ENCODE data around the gene PPP2R5D.
A peak's percentile ranks its signal among the peaks of the same experiment; 100 is the strongest.
"Not testable (repeated sequence)": the region's sequence is repeated elsewhere in the genome, so short reads cannot be mapped to it uniquely, and the experiment has no call there.

The PPP2R5D gene

GRCh38 chr6:43033496-43034189 is 49.3 kb downstream of the PPP2R5D start:
- DNase-seq = no peak

GRCh38 chr6:43034190-43034525 is 49.8 kb downstream of the PPP2R5D start:
- DNase-seq = no peak

- no peak for DNase-seq
Observed at GRCh38 chr6:43035495-43036194, 51.3 kb downstream of the PPP2R5D start.

GRCh38 chr6:43036712-43037111 is 52.3 kb downstream of the PPP2R5D start:
- no peak for DNase-seq

- DNase-seq = no peak
Observed at GRCh38 chr6:43037197-43037596, 52.8 kb downstream of the PPP2R5D start.

- no peak for DNase-seq
Observed at GRCh38 chr6:43037706-43038105, 53.3 kb downstream of the PPP2R5D start.

- DNase-seq = no peak
Observed at GRCh38 chr6:43038727-43039126, 54.4 kb downstream of the PPP2R5D start.

- no peak for DNase-seq
Observed at GRCh38 chr6:43040542-43041257, 56.3 kb downstream of the PPP2R5D start.

GRCh38 chr6:43041475-43041874 is 57.1 kb downstream of the PPP2R5D start:
- not testable (repeated sequence) for DNase-seq

GRCh38 chr6:43043310-43043709 is 58.9 kb downstream of the PPP2R5D start:
- DNase-seq = no peak

GRCh38 chr6:43045371-43045930 is 61.1 kb downstream of the PPP2R5D start:
- no peak for DNase-seq

- no peak for DNase-seq
Observed at GRCh38 chr6:43047998-43048397, 63.6 kb downstream of the PPP2R5D start.

GRCh38 chr6:43050981-43051380 is 66.6 kb downstream of the PPP2R5D start:
- DNase-seq = no peak

GRCh38 chr6:43052225-43052841 is 68.0 kb downstream of the PPP2R5D start:
- no peak for DNase-seq

- DNase-seq = peak in 1 of 2 donors; percentile 9
Observed at GRCh38 chr6:43052842-43053544, 68.6 kb downstream of the PPP2R5D start.

GRCh38 chr6:43053545-43054205 is 69.3 kb downstream of the PPP2R5D start, which contains the start of gene CUL7:
Gene CUL7 (minus strand): TSS chr6:43053851. CDS start chr6:43052788, 1,063 bp downstream.
- peak; percentile 83 to 85 for DNase-seq

- DNase-seq = no peak
Observed at GRCh38 chr6:43054206-43054943, 70.0 kb downstream of the PPP2R5D start.

- no peak for DNase-seq
Observed at GRCh38 chr6:43055966-43056365, 71.6 kb downstream of the PPP2R5D start.

- no peak for DNase-seq
Observed at GRCh38 chr6:43058531-43058930, 74.2 kb downstream of the PPP2R5D start.

GRCh38 chr6:43059168-43060033 is 75.0 kb downstream of the PPP2R5D start, which contains the start of the genes KLC4 and MRPL2:
Gene KLC4 (plus strand): TSS chr6:43059631. CDS start chr6:43061336, 1,705 bp downstream.
Gene MRPL2 (minus strand): TSS chr6:43059434. CDS start chr6:43059381, 53 bp downstream.
- peak; percentile 97 to 98 for DNase-seq
